NCI-H1930 (cell line): ENCODE data around the gene AAMDC.
"Not testable (repeated sequence)": the region's sequence is repeated elsewhere in the genome, so short reads cannot be mapped to it uniquely, and the experiment has no call there.

ENCODE experiments used
- DNase-seq, 2 experiments: peaks; one replicate each; lab custom pipeline; 2025; lab: John Stamatoyannopoulos, UW

Gene AAMDC

GRCh38 chr11:77821349-77821851 is 456 bp downstream of the AAMDC start:
- no peak for DNase-seq

- DNase-seq, result not testable (repeated sequence)
These were observed 1.2 kb downstream of the AAMDC start for GRCh38 chr11:77822126-77822525.

- no peak for DNase-seq
These were observed 2.8 kb downstream of the AAMDC start for GRCh38 chr11:77823775-77824174.

GRCh38 chr11:77828926-77829325 is 8.0 kb downstream of the AAMDC start:
- DNase-seq, result no peak

- DNase-seq, result no peak
These were observed 12.4 kb downstream of the AAMDC start for GRCh38 chr11:77833302-77833701.

GRCh38 chr11:77842441-77843121 is 21.6 kb downstream of the AAMDC start:
- no peak for DNase-seq

- DNase-seq, result not testable (repeated sequence)
These were observed 22.8 kb downstream of the AAMDC start for GRCh38 chr11:77843700-77844099.

- DNase-seq, result no peak
These were observed 30.6 kb downstream of the AAMDC start for GRCh38 chr11:77851503-77851902.

GRCh38 chr11:77854838-77855237 is 33.9 kb downstream of the AAMDC start:
- no peak for DNase-seq

GRCh38 chr11:77857906-77858457 is 37.0 kb downstream of the AAMDC start:
- DNase-seq, result not testable (repeated sequence)

- not testable (repeated sequence) for DNase-seq
These were observed 40.5 kb downstream of the AAMDC start for GRCh38 chr11:77861444-77861843.

- no peak for DNase-seq
These were observed 44.9 kb downstream of the AAMDC start for GRCh38 chr11:77865805-77866204.

GRCh38 chr11:77866336-77866735 is 45.4 kb downstream of the AAMDC start:
- DNase-seq, result no peak

GRCh38 chr11:77868744-77869143 is 47.8 kb downstream of the AAMDC start:
- no peak for DNase-seq

- DNase-seq, result no peak
These were observed 50.9 kb downstream of the AAMDC start for GRCh38 chr11:77871855-77872254.

GRCh38 chr11:77873345-77873744 is 52.4 kb downstream of the AAMDC start:
- DNase-seq, result no peak

GRCh38 chr11:77874206-77874605 is 53.3 kb downstream of the AAMDC start:
- DNase-seq, result no peak

GRCh38 chr11:77876045-77876444 is 55.1 kb downstream of the AAMDC start:
- DNase-seq, result no peak

GRCh38 chr11:77878247-77878646 is 57.3 kb downstream of the AAMDC start:
- not testable (repeated sequence) for DNase-seq

- DNase-seq, result no peak
These were observed 58.3 kb downstream of the AAMDC start for GRCh38 chr11:77879218-77879617.

GRCh38 chr11:77882396-77882795 is 61.5 kb downstream of the AAMDC start:
- DNase-seq, result no peak

- no peak for DNase-seq
These were observed 62.8 kb downstream of the AAMDC start for GRCh38 chr11:77883775-77884174.

- no peak for DNase-seq
These were observed 63.4 kb downstream of the AAMDC start for GRCh38 chr11:77884186-77884828.
